Erythroblast (primary cell): ENCODE measurements around the gene CDK2AP2.
"Not testable (repeated sequence)": the region's sequence is repeated elsewhere in the genome, so short reads cannot be mapped to it uniquely, and the experiment has no call there.

ENCODE experiments used
- DNase-seq, 2 experiments: peaks; one replicate each; lab custom pipeline; 2025; lab: John Stamatoyannopoulos, UW
- GATA1 ChIP-seq: IDR thresholded peaks from 2 replicates; pipeline ENCODE4 v1.6.1; 2011; ENCODE audit warnings: low read depth, mild to moderate bottlenecking, control low read depth, low read length, moderate library complexity
- POLR2A ChIP-seq: IDR thresholded peaks from 2 replicates; pipeline ENCODE4 v1.6.1; 2011; ENCODE audit warnings: mild to moderate bottlenecking, low read length

Gene CDK2AP2

DNA sequence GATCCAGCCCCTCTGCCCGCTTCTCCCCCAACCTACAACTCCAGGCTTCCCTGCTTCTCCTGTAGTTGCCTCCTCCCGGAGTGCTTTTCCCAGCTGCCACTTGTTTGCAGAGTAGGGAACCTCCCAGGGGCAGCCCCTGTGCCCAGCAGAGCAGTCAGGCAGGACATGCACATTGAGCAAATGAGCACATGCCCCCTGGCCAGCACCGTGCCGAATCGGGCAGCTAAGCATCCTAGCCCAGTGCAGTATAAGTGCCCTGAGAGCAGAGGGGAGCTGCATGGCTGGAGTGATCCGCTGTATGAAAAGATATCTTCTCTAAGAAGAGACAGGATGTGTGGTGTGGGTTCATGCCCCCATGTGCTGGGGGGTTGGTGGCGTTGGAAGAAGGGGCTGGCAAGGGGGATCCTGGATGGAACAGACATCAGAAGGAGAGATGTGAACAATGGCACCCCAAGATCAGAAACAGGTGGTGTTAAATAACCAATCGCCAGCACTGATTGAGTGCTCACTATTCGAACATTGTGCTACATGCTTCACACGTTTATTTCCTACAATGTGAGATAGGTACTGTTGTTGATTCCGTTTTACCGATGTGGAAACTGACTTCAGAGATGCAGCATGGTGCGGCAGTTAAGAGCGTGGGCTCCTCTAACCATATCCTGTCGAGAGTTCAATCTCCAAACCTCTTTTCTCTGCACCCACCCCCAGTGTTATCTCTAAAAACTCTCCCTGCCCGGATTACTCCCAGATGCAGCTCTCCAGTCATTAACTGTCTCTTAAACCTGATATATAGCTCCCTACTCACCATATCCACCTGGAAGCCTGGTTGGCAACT is 23.9 kb downstream of the CDK2AP2 start:
- no peak for DNase-seq
- no peak for TF ChIP-seq GATA1
- no peak for TF ChIP-seq POLR2A

DNA sequence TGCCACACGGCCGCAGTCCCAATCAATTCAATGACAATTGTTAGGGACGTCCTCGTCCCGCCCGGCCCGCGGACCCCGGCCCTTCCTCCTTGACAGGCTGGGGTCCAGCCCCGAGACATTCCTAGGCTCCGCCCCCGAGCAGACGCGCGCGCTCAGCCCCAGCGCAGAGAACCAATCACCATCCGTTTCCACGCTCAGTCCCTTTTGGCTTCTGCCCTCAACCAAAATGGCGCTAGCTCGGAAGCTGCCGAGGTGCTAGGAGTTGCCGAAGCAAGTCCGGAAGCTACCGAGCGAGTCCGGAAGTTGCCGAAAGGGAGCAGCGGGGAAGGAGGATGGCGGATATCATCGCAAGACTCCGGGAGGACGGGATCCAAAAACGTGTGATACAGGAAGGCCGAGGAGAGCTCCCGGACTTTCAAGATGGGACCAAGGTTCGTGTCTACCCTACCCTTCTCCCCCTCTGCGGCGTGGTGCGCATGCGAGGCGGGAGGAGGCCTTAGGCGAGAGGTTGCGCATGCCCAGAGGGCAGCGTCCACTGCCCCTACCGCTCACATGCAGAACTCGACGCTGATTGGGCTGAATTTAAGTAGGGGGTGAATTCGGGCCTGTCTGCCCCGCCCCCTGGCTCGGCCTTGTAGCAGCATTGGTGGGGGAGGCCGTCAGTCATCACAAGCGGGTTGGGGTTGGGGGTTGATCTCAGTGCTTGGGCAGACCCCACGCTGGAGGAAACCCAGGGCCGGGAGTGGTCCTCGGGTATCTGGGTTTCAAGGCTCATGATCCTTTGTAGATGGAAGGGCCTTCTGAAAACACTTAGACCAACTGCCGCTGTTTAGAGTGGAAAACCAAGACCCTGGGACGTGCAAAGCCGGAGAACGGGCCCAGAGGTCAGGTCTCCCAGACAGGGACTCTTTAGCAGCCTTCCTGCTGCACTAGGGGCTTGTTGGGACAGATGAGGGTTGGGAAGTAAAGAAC is 24.8 kb downstream of the CDK2AP2 start, which contains the start of gene AIP:
Gene AIP (plus strand): TSS at position 200 of the 972 bp plus-strand sequence. CDS start 133 bp downstream, at position 333.
- TF ChIP-seq POLR2A (peak; percentile 72), GATA1 (no peak)
- peak; percentile 98 for DNase-seq

DNA sequence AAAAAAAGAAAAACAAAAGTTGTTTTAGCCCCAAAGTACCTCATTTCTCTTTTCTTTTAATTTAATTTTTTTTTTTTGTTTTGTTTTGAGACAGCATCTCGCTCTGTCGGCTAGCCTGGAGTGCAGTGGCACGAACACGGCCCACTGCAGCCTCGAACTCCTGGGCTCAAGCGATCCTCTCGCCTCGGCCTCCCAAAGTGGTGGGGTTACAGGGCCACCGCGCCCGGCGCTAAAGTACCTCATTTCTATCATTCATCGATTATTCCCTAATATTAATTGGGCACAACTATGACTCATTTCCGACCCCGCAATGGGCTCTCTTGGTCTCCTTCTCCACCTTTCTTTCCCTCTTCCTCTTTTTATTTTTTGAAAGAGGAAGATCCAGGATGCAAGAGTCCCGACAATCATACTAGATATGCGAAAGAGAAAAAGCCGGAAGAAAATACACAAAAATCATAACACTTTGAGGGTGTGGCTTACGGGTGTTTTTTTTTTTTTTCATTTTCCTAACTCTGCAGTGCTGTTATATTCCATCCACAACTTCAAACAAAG is 25.6 kb downstream of the CDK2AP2 start:
- TF ChIP-seq POLR2A = no peak
- no peak for TF ChIP-seq GATA1
- DNase-seq = no peak

DNA sequence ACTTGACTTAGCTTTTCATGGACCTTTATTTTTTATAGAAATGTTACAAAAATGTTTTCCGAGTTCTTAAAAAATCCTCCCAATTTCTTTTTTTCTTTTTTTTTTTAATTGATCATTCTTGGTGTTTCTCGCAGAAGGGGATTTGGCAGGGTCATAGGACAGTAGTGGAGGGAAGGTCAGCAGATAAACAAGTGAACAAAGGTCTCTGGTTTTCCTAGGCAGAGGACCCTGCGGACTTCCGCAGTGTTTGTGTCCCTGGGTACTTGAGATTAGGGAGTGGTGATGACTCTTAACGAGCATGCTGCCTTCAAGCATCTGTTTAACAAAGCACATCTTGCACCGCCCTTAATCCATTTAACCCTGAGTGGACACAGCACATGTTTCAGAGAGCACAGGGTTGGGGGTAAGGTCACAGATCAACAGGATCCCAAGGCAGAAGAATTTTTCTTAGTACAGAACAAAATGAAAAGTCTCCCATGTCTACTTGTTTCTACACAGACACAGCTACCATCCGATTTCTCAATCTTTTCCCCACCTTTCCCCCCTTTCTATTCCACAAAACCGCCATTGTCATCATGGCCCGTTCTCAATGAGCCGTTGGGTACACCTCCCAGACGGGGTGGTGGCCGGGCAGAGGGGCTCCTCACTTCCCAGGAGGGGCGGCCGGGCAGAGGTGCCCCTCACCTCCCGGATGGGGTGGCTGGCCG is 30.5 kb downstream of the CDK2AP2 start:
- not testable (repeated sequence) for DNase-seq

DNA sequence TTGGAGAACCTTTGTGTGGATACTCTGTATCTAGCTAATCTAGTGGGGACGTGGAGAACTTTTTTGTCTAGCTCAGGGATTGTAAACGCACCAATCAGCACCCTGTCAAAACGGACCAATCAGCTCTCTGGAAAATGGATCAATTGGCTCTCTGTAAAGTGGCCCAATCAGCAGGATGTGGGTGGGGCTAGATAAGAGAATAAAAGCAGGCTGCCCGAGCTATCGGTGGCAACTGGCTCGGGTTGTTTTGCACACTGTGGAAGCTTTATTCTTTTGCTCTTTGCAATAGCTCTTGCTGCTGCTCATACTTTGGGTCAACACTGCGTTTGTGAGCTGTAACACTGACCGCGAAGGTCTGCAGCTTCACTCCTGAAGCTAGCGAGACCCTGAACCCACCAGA is 31.3 kb downstream of the CDK2AP2 start:
- DNase-seq = peak in 1 of 2 experiments; percentile 26

DNA sequence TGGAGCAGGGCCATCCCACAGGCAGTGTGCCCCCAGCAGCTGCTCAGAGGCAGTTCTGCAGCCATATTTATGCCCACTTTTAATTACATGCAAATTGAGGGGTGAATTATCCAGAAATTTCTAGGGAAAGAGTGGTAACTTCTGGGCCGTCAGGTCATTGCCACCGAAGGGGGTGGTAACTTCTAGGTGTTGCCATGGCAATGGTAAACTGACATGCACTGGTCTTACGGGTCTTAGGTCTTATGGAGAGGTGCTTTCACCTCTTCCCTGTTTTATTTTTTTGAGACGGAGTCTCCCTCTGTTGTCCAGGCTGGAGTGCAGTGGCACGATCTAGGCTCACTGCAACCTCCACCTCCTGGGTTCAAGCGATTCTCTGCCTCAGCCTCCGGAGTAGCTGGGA is 35.1 kb downstream of the CDK2AP2 start:
- TF ChIP-seq POLR2A (no peak), GATA1 (no peak)
- no peak for DNase-seq

DNA sequence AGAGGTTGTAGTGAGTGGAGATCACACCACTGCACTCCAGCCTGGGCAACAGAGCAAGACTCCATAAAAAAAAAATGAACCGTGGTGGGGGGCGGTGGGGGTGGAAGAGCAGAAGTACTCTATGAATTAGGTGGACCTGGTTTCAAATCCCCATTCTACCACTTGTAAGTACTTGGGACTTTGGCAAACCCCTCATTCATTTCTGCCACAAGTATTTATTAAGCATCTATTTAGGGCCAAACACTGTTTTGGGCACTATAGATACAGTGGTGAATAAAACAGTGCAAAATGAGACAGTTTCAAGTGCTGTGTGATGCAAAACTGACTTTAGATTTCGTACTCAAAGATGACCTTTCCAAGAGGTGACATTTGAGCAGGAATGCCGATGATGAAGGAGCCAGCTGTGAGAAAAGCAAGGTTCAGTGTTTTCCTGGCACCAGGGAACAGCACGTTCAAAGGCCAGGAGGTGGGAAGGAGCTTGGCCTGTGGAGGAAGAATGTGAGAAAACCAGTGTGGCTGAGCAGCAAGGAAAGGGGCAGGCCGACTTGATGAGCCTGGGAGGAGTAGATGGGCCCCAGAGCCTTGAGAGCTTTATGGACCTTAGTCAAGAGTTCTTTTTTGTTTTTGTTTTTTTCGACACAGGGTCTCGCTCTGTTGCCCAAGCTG is 37.5 kb downstream of the CDK2AP2 start:
- TF ChIP-seq GATA1 = no peak
- no peak for TF ChIP-seq POLR2A
- no peak for DNase-seq

DNA sequence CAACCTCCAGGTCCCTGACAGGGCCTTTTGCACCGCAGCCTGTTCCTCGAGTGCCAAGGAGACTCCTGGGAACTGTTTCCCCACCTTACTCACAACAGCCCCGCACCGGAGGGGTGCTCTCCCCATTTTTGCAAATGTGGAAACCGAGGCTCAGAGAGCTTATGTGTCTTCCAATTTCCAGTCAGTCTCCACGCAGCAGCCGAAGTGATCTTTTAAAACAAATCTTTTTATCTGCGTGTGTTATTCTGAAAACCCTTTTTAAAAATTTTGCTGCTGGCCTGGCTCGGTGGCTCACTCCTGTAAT is 38.5 kb downstream of the CDK2AP2 start:
- TF ChIP-seq GATA1 (no peak), POLR2A (peak; percentile 27)
- no peak for DNase-seq

DNA sequence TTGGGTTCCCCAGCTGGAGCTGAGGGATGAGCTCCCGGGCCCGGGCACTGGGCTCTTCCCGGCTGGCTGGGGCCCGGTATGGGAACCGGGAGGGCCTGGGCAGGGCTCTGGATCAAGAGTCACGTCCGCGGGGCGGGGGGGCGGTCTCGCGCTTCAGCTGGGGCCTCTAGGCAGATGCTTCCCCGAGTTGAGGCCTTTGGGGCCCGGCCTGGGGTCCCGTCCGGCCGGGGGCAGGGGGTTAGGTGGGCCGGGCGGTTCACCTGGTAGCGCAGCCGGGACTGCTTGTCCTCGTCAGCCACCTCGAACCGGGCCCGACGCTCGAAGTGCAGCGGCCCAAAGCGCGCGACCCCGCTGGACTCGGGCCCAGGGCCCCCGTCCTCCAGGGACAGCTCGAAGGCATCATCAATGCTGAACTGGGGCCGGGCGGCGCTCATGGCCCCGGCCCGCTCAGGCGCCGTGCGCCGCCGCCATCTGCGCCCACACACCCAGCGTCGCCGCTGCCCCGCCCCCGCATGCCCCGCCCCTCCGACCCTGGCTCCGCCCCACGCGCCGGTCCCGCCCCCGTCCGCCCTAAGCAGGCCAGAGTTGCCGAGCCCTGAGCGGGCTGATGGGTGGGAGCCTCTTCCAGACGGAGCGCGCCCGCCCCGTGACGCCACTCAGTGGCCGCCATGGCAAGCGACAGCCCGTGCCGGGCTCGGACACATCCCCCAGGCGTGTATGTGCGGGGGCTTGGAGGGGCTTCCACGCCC is 39.0 kb downstream of the CDK2AP2 start, which contains the start of gene TMEM134:
Gene TMEM134 (minus strand): TSS at position 493 of the 749 bp plus-strand sequence. CDS start 59 bp downstream, at position 434.
- TF ChIP-seq GATA1 (no peak), POLR2A (peak; percentile 76)
- peak; percentile 96 to 98 for DNase-seq

DNA sequence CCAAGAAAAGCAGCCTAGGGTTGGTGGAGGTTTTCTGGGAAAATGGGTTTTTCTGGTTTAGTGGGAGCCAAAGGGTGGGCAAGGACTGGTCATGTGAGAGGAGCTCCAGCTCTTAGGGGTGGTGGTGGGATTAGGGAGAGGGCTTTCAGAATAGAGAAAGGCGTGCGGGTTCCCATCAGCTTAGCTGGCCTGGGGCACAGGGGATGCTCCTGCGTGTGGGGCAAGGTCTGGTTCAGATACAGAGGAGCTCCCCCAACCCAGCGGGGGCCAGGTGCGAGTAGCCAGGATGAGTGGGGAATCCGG is 39.6 kb downstream of the CDK2AP2 start:
- DNase-seq = peak in 1 of 2 experiments; percentile 51
- TF ChIP-seq GATA1 (no peak), POLR2A (no peak)

DNA sequence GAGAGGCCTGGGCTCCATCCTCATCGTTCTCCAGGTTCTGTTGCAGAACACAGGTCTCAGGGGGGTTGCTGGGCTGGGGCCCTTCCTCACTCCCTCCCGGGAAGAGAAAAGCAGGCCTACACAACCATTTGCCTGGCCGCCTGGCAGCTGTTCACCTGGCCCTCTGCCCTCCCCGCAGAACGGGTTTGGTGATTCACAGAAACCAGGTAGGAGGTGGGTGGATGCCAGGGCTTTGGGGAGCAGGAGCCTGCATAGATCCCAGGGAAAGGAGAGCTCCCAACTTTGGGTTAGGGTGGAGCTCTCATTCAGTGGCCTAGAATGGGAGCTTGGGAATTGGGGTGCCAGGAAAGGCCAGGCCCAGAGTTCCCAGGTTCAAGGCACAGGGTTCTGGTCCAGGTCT is 39.9 kb downstream of the CDK2AP2 start:
- no peak for TF ChIP-seq GATA1
- TF ChIP-seq POLR2A = no peak
- DNase-seq = no peak
